HG02840 (cell line): Measurements from ENCODE around the gene KCNQ1.
A peak's percentile ranks its signal among the peaks of the same experiment; 100 is the strongest.

Source experiments
- ATAC-seq: cut with Tn5 transposase; IDR thresholded peaks from one replicate; pipeline ENCODE4 v1.9.1; 2021; ENCODE audit warnings: mild to moderate bottlenecking, moderate library complexity, moderate number of reproducible peaks; ENCODE audit not compliant: unreplicated experiment, low FRiP score

The KCNQ1 gene

GRCh38 chr11:2688381-2689231 lies 243.8 kb downstream of the KCNQ1 start:
- ATAC-seq: no peak

- no peak for ATAC-seq
Measured at GRCh38 chr11:2689651-2690575, 245.1 kb downstream of the KCNQ1 start.

DNA sequence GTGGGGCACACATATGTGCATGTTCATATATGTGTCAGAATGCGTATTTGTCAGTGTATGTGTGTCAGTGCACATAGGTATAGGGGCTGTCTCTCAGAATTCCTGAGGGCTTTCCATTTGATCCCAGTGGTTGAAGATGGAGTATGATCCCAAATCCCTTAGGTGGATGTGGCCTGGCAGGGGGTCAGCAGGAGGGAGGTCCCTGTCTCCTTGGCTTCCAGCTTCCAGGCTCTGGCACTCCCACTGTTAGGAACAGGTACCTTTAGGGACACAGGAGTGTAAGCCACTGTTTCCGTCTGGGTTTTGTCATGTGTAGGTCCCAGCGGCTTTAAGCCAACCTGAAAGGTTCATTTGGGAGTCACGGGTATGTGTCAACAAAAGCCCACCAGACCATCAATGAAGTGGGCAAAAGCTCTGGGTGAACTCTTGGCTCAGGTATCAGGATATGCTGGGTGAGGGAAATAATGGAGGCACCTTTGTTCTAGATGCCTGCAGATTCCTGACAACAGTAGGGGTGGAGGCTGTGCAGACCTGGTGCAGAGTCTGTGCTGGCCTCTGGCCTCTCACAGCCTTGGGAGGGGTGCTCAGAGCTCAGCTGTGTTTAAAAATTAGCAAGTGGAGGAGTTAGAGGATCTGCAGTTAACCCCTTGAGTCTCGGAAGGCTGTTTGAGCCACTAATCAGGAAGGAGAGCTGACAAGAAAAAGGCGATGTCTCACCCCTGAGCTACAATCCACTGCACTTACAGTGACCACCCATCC lies 246.0 kb downstream of the KCNQ1 start:
- ATAC-seq: no peak

- ATAC-seq: no peak
Measured at GRCh38 chr11:2691355-2691761, 246.6 kb downstream of the KCNQ1 start.

- ATAC-seq: no peak
Measured at GRCh38 chr11:2691991-2692875, 247.4 kb downstream of the KCNQ1 start.

DNA sequence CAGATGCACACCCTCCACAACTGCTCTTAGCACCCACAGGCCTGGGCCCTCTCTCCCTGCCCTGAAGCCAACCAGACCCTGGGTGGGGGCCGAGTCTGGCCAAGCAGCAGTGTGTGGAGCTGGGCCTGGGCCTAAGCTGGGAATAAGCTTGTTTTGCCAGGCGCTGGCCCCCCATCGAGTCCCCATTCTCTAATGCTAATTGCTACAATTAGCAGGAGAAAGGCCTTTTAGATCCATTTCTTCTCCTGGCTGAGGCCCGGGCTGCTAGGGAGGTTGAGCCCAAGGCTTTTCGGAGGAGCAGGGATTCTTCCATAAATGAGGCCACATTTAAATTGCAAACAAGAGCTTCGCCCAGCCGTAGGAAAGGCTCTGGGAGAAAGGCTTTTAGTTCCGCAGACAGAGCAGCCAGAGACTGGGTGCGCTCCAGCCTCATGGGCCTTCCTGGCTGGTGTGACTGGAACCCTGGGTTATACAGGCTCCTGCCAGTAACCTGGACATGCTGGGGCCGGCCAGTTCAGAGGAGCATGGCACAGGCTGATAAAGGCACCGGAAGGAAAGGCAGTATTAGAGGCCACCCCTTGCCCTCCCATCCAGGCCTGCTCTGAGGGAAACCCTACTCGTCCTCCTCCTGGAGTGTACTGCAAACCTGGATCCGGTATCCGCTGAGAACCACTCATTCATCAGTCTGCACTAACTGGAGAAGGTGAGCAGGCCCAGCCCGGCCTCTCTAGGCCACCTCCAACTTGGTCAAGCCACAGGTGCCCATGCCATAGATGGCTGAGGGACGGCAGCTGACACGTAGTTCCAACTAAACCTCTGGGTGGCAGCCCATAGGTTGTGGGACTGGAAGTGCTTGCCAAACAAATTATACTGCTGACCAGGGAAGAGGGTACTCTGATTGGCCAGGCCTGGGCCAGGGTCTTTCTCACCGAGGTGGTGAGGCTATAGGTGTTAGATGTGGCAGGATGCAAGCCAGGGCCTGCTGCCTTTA lies 248.8 kb downstream of the KCNQ1 start:
- no peak for ATAC-seq

DNA sequence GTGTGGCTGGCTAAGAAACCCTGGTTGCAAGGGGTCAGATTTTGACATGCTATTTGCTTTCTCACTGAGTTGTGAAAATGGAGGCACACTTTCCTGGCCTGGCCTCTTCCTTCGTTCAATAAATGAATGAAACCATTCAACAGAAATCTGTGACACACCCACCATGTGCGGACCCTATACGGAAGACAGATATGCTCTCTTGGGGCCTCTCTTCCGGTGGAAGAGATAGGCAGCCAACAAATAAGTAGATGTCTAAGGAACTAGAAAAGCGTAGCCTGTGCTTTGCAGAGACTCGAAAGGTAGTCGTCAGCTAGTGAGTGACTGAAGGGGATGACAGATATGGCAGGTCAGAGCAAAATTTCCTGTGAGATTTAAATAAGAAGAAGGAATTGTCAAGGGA lies 249.7 kb downstream of the KCNQ1 start:
- no peak for ATAC-seq

- ATAC-seq: no peak
Measured at GRCh38 chr11:2694995-2695939, 250.5 kb downstream of the KCNQ1 start.

DNA sequence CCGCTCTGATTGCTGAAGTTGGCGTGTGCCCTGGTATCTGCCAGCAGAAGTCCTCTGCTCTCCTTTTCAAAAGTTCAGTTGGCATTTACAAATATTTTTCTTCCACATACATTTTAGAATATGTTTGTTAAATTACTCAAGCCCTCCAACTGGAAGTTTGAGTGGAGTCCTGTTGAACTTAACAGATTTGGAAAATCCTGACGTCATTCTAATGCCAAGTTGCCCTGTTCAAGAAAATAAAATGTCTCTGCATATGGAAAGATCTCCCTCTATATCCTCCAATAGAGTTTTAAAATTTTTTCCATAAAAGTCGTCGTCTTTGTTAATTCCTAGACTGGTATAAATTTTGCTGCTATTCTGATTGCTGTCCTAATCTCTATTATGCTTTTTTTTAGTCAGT lies 251.6 kb downstream of the KCNQ1 start:
- no peak for ATAC-seq

DNA sequence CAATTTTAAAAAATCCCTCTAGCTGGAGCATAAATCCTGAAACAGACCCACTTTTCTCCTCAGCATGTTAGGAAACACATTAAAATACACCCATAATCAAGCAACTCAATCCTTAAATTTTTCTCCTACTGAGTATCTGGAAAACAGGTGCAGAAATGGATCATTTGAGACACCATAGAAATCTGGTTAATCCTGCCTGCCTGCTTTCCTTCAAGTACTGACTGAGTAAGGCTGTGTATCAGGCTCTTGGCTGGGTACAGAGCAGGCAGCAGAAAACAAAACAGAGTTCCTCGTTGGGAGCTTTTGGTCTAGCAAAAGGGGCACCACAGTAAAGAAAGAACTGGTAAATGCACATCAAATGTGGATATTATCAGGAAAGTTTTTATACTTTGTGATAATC lies 253.1 kb downstream of the KCNQ1 start:
- ATAC-seq: no peak

- ATAC-seq: no peak
Measured at GRCh38 chr11:2698386-2699184, 253.8 kb downstream of the KCNQ1 start.

DNA sequence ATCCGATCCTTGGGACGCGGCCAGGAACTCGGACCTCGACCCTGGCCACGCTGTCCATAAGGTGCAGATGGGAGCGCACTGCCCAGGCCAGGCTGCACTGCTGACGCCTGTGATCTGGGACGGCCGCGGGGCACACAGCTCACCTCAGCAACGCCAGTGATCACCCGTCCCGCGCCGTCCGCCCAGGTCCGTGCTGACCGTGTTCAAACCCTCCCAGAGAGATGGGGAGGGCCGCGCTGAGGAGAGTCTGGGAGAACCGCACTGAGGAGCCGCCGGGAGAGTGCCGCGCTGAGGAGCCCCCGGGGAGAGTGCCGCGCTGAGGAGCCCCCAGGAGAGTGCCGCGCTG lies 254.3 kb downstream of the KCNQ1 start:
- ATAC-seq: no peak

DNA sequence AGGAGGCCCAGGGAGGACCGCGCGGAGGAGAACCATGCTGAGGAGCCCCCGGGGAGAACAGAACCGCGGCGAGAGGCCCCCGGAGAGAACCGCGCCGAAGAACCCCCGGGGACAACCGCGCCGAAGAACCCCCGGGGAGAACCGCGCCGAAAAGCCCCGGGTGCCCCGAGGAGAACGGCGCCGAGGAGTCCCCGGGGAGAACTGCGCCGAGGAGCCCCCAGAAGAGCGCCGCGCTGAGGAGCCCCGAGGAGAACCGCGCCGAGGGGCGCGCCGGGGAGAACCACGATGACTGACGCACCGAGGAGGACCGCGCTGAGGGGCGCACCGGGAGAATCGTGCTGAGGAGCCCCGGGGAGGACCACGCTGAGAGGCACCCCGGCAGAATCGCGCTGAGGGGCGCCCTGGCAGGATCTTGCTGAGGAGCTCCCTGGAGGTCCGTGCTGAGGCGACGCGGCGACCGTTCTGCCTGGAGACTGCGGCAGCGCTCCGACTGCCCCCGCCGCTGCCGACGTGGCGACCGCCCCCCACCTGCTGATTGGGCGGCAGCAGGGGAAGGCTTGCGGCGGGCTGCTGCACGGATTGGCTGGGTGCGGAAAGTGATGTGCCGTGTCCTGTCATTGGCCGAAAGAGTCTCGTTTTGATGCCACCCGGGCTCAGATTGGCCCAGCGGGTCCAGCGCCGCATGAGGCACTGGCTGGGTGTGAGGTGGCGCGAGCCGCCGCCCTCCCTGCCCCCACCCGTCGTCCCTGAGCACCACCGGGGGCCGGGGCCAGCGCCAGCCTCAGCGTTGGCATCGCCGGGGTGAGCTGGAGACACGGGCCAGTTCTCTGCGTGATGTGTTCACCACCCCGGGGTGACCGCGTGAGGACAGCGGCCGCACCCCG lies 255.0 kb downstream of the KCNQ1 start, which contains the start of gene KCNQ1OT1:
KCNQ1OT1 (minus strand) TSS at position 464 of the 884 bp plus-strand sequence.
- ATAC-seq: peak; percentile 83

GRCh38 chr11:2700415-2701211 lies 255.8 kb downstream of the KCNQ1 start:
- no peak for ATAC-seq

DNA sequence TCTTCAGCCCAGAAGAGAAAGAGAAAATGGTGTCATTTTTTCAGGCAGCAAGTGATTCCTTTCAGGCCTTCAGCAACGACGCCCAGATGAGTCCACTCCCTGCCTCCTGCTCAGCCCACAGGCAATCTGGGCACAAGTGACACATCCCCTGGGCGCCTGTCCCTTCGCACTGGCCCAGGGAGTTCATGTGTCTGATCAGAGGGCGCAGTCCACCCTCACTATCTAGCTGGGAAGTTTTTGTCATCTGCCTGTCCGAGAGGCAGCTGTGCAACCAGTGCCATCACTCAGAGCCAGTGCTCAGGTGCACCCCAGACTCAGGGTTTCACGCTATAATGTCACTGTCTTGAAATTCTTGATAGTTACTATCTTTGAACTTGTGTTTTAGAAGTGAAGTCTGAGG lies 256.4 kb downstream of the KCNQ1 start:
- no peak for ATAC-seq
